Keratinocyte (primary cell): ENCODE data around the gene ARRDC3.

Experiments
- CTCF ChIP-seq, 3 experiments: IDR thresholded peaks in 1 of 3; conservative IDR thresholded peaks in 1 of 3; optimal IDR thresholded peaks in 1 of 3; 2 replicates in 2 of 3; 3 replicates in 1 of 3; pipeline versions ENCODE3 to v1.5.1; 2011; ENCODE audit warnings: low read length in 3 of 3, mild to moderate bottlenecking in 3 of 3, moderate library complexity in 2 of 3, control low read depth in 1 of 3, inconsistent platforms in 1 of 3; ENCODE audit not compliant: insufficient read depth in 2 of 3; ENCODE audit errors: extremely low read depth in 1 of 3
- EZH2 ChIP-seq: IDR thresholded peaks from one replicate; pipeline ENCODE4 v1.6.1; 2012; ENCODE audit warnings: inconsistent platforms, mild to moderate bottlenecking, low read length, moderate library complexity

- TF ChIP-seq CTCF (optimal IDR thresholded peaks at IDR 0.05 in 1 of 3, IDR thresholded peaks at IDR 0.05 in 1 of 3, conservative IDR thresholded peaks at IDR 0.05 in 1 of 3; ENCODE audit: extremely low read depth in 1 of 3, insufficient read depth in 2 of 3, low read length in 3 of 3) = peak in 2 of 3 experiments; percentile 24 to 40
- TF ChIP-seq EZH2 = no peak
Observed at GRCh38 chr5:91419571-91420537, 36.7 kb upstream of the ARRDC3 start.
